Suppressor macrophage treated with lipopolysaccharide for 4 hours (primary cell): ENCODE measurements around the gene COX6A1.

ENCODE experiments used
- DNase-seq: peaks from one replicate; pipeline ENCODE4 v3.0.0-alpha.2; 2020

The COX6A1 gene

GRCh38 chr12:120437735-120438494, at the start of gene COX6A1:
COX6A1 (plus strand) TSS chr12:120438113; CDS start chr12:120438127, 14 bp downstream.
- DNase-seq = peak; percentile 97

DNA sequence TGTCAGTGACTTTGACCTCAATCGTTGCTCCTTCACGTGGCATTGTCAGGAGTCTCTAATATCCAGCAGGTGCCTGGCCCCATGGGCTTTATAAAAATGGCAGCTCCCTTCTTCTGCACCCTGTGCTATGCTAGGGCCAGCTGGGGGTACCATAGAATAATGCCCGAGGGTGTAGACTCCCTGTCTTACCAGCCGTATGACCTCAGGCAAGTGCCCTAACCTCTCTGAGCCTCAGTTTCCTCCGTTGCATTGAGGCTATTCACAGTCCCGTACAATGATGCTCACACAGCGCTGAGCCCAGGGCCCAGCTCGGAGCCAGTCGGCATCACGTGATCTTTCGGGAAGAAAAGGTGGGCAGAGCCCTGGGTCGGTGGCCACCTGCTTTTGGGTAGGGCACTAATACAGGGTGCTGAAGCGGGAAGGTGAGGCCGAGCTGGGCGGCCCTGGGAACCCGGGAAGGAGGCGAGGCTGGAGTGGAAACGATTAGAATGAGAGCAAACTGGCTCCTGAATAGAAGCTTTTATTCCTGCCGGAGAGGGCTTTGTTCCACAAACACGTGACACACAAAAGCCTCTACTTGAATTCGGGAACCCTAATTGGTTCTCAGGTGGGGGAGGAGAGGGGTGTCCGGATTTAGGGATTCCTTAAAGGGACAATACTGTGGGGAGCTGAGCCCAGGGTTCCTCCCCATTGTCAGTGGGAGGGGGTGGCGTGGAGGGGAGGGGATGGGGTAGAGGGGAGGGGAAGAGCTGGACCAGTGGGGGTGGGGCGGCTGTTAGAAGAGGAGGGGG, 49.0 kb upstream of the COX6A1 start:
- DNase-seq = no peak

GRCh38 chr12:120390540-120391120, 47.3 kb upstream of the COX6A1 start:
- no peak for DNase-seq

GRCh38 chr12:120394483-120395367, 43.2 kb upstream of the COX6A1 start:
- DNase-seq = no peak

- DNase-seq = no peak
Observed at GRCh38 chr12:120397824-120398540, 39.9 kb upstream of the COX6A1 start.

DNA sequence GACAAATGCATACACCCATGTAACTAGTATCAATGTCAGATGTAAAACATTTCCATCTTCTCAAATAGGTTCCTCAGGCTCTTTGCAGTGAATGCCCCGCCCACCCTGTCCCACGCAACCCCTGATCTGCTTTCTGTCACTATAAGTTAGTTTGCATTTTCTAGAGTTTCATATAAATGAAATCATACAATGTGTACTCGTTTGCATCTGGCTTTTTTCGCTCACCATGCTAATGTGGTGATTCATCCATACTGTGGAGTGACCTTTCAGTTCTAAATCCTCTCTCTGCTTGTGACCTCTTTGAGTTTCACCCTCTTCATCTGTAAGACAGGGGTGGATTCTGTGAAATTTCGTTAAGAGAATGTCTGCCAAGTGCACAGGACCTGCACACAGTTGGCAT, 38.4 kb upstream of the COX6A1 start:
- no peak for DNase-seq

DNA sequence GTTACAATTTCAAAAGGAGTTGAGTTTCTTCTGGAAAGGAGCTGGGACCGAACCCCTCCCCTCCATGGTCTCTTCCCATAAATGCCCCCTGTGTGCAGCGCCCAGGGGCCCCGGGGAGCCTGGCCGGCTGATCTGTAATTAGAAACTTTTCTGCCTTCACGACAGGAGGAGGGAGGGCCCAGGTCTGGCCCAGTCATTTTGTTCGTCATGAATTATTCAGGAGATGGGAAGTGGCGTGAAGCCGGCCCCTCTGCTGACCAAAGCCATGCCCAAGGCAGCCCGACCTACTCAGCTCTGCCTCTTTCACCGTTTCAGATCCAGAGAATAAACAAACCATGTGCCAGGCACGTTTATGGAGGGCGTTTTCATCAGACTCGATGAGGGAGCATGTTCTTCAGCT, 35.7 kb upstream of the COX6A1 start:
- DNase-seq = no peak

DNA sequence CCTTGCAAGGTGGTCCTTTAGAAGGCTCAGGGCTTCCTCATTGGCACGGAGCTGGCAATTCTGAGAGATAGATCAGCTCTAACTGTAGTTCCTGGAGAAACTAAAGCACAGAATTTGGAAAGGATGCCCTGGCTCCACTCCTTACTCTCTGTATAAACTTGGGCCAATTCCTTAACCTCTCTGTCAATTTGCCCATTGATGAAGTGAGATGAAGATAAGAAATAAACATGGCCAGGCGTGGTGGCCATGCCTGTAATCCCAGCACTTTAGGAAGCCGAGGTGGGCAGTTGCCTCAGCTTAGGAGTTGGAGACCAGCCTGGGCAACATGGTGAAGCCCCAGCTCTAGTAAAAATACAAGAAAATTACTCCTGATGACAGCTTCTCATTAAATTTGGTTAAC, 34.0 kb upstream of the COX6A1 start:
- no peak for DNase-seq

- DNase-seq = no peak
Observed at GRCh38 chr12:120404271-120404670, 33.6 kb upstream of the COX6A1 start.

GRCh38 chr12:120406069-120406468, 31.8 kb upstream of the COX6A1 start:
- DNase-seq = no peak

DNA sequence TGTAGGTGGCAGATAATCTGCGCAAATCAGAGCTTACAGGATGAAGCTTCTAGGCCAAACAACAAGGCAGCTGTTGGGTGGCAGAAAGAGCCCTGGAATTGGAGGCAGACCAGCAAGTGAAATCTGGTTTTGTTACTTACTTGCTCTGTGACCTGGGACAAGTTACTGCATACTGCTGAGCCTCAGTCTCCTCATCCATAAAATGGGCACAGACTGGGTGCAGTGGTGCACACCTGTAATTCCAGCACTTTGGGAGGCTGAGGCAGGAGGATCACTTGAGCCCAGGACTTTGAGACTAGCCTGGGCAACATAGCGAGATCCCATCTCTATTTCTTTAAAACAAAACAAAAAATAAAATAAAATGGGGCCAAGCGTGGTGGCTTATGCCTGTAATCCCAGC, 31.4 kb upstream of the COX6A1 start:
- no peak for DNase-seq

GRCh38 chr12:120408771-120409170, 29.1 kb upstream of the COX6A1 start:
- DNase-seq = no peak

- no peak for DNase-seq
Observed at GRCh38 chr12:120412421-120412820, 25.5 kb upstream of the COX6A1 start.

DNA sequence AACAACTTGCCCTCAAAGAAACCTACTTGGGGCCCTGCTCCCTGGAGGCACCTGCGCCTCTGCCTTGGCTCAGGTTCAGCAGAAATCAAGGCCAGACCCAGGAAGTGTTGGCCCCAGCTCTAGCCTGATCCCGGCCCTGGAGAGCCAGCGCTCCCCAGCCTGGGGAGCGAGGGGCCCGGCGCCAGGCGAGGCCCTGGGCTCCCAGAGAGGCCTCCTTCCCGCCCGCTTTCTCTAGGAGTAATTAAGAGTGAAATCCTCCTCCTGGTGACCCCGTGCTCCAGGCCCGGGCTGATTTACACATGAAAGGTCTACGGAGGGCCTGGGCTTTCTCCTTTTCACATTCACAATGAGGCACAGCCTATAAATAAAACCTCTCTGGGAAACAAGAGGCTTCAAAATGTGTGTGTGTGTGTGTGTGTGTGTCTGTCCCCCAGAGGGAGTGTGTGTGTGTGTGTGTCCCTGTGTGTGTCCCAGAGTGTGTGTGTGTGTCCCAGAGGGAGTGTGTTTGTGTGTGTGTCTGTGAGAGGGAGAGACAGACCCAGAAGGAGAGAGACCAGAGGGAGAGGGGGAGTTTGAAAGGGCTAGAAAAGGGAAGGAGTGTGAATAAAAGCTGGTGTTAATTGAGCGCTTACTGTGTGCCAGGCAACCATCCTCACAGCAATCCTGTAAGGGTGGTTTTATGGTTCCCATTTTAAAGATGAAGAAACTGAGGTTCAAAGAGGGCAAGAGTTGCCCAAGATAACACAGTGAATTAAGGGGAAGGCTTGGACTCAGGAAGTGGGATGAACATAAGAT, 23.8 kb upstream of the COX6A1 start:
- DNase-seq = no peak

GRCh38 chr12:120416490-120417216, 21.3 kb upstream of the COX6A1 start:
- DNase-seq = no peak

DNA sequence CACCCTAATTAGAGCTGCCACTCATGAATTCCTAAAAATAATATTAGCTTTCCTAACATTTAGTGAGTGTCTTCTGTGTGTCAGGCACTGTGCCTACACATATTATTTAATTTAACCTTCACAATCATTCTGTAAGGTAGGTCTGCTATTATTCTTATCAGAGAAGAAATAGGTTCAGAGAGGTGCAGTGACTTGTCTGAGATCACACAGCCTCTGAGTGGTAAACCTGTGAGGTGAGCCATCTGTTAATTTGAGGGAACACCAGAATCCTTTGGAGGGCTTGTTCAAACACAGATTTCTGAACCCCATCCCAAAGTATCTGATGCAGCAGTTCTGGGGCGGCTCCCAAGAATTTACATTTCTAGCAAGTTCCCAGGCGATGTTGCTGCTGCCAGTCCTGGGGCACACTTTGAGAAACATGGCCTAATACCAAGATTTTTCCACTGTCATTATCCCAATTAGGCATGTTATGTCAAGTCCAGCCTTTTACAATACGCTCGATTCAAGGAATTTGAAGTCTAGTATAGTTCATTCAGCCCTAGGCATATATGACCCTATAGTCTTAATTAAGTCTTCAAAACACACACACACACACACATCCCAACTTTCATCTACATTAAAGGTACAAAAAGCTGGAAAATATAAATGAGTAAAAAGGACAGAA, 19.9 kb upstream of the COX6A1 start:
- no peak for DNase-seq

GRCh38 chr12:120421701-120422100, 16.2 kb upstream of the COX6A1 start:
- DNase-seq = no peak

DNA sequence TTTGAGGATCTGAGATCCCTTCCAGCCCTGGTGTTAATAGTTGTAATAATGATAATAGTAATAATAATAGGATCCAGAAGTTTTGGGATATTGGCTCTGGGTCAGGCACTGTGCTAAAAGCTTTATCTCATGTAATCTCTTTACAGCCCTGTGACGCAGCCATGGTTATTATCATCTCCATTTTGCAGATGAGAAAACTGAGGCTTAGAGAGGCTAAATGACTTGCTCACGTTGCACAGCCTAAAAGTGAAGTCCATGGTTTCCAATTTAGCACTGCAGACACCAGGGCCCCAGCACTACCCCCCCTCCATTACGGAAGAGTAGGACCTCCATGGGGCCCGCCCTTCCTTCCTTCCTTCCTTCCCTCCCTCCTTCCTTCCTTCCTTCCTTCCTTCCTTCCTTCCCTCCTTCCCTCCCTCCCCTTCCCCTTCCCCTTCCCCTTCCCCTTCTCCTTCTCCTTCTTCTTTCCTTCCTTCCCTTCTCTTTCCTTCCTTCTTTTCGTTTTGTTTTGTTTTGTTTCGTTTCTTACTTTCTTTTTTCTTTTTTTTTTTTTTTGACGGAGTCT, 14.9 kb upstream of the COX6A1 start:
- DNase-seq = no peak

DNA sequence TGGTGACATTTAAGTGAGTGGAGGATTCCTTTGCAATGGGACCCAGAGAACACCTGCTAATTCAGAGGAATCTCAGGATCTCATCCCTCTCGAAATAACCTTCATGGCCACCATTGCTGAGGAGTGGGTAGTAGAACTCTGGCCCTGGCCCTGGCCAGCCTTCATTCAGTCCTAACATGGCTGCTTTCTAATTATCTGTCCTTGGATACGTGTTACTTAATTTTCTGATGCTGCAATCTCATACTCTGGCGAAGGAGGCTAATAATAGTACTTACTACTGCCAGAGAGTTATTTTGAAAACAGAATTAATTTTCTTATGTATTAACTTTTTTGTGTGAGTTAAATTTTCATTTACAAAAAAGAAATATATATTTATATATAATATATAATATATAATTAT, 12.1 kb upstream of the COX6A1 start:
- DNase-seq = no peak
